Thoracic aorta (tissue), 2 donors: Measurements from ENCODE around the gene DCDC2C. TPM values are rescaled to one million over a fixed set of nuclear protein-coding genes. Genes with fewer than 3 reads are reported as not detected.

Experiments used
- ATAC-seq: fragments of 150-250 bp; one replicate; pipeline ENCODE4 v1.8.0; 2017; ENCODE audit warnings: low read depth; ENCODE audit not compliant: insufficient number of reproducible peaks, low FRiP score
- DNase-seq: peaks from one replicate; pipeline ENCODE4 v3.0.0-alpha.2; 2020; ENCODE audit warnings: low spot score
- H3K27ac ChIP-seq, 2 donors: fragments of 200-600 bp; sonication (generic); 1 replicate in 1 of 2; 2 replicates in 1 of 2; pipeline ENCODE4 v1.5.1; 2016; ENCODE audit warnings: mild to moderate bottlenecking in 2 of 2, moderate library complexity in 2 of 2
- H3K27me3 ChIP-seq: fragments of 200-600 bp; sonication (generic); replicated peaks from 2 replicates; pipeline ENCODE4 v1.6.0; 2016; ENCODE audit warnings: mild to moderate bottlenecking; ENCODE audit not compliant: insufficient read depth
- H3K36me3 ChIP-seq: fragments of 200-600 bp; sonication (generic); one replicate; pipeline ENCODE4 v1.5.1; 2016
- H3K4me1 ChIP-seq, 2 donors: fragments of 200-600 bp; sonication (generic); 1 replicate in 1 of 2; 2 replicates in 1 of 2; pipeline versions ENCODE4 v1.5.1 to v1.6.0; 2016; ENCODE audit warnings: low read depth in 2 of 2, mild to moderate bottlenecking in 1 of 2; ENCODE audit not compliant: control insufficient read depth in 1 of 2
- H3K4me3 ChIP-seq: fragments of 200-600 bp; sonication (generic); 2 replicates; pipeline ENCODE4 v1.5.1; 2016; ENCODE audit warnings: mild to moderate bottlenecking
- H3K9me3 ChIP-seq: fragments of 200-600 bp; sonication (generic); 2 replicates; pipeline ENCODE4 v1.5.1; 2016
- CTCF ChIP-seq: fragments of 200-600 bp; sonication (generic); IDR thresholded peaks from one replicate; pipeline ENCODE4 v1.5.1; 2019; ENCODE audit warnings: antibody characterized with exemption
- total RNA-seq, 2 donors: library from RNA; depleted of rRNA; stranded (reverse); fragments of >200 nt; gene quantifications; one replicate each; pipeline versions ENCODE4 v1.1.0 to v1.2.3, GENCODE V29; 2016

Gene DCDC2C
- total RNA-seq, 2 donors from 2014 or later: 6.6 to 13.1 TPM

GRCh38 chr2:3739313-3739712, 35.9 kb downstream of the DCDC2C start:
- Histone ChIP-seq H3K9me3 (no peaks in the 10 kb centered on the region), H3K36me3 (no peaks in the 10 kb centered on the region), H3K27me3 (no peaks in the 10 kb centered on the region), H3K27ac (no peak overlapping the region), H3K4me3 (no peak overlapping the region), H3K4me1 (no peaks in the 10 kb centered on the region)
- no peak for TF ChIP-seq CTCF
- ATAC-seq (no peak), DNase-seq (no peak)

GRCh38 chr2:3741396-3741795, 38.0 kb downstream of the DCDC2C start:
- DNase-seq: no peak
- Histone ChIP-seq H3K27me3 (no peaks in the 10 kb centered on the region), H3K27ac (no peak overlapping the region), H3K4me3 (no peak overlapping the region), H3K4me1 (no peaks in the 10 kb centered on the region), H3K9me3 (no peaks in the 10 kb centered on the region), H3K36me3 (no peaks in the 10 kb centered on the region)
- no peak for ATAC-seq
- TF ChIP-seq CTCF: no peak

- Histone ChIP-seq H3K4me1 (no peaks in the 10 kb centered on the region), H3K36me3 (no peaks in the 10 kb centered on the region), H3K27ac (no peak overlapping the region), H3K27me3 (no peaks in the 10 kb centered on the region), H3K9me3 (no peaks in the 10 kb centered on the region), H3K4me3 (no peak overlapping the region)
- no peak for DNase-seq
- no peak for TF ChIP-seq CTCF
- ATAC-seq: no peak
Measured at GRCh38 chr2:3741867-3742602, 38.7 kb downstream of the DCDC2C start.

GRCh38 chr2:3742743-3743508, 39.6 kb downstream of the DCDC2C start:
- Histone ChIP-seq H3K9me3 (no peaks in the 10 kb centered on the region), H3K27ac (no peak overlapping the region), H3K4me1 (no peaks in the 10 kb centered on the region), H3K4me3 (no peak overlapping the region), H3K36me3 (no peaks in the 10 kb centered on the region), H3K27me3 (no peaks in the 10 kb centered on the region)
- DNase-seq: no peak
- no peak for ATAC-seq
- TF ChIP-seq CTCF: no peak

DNA sequence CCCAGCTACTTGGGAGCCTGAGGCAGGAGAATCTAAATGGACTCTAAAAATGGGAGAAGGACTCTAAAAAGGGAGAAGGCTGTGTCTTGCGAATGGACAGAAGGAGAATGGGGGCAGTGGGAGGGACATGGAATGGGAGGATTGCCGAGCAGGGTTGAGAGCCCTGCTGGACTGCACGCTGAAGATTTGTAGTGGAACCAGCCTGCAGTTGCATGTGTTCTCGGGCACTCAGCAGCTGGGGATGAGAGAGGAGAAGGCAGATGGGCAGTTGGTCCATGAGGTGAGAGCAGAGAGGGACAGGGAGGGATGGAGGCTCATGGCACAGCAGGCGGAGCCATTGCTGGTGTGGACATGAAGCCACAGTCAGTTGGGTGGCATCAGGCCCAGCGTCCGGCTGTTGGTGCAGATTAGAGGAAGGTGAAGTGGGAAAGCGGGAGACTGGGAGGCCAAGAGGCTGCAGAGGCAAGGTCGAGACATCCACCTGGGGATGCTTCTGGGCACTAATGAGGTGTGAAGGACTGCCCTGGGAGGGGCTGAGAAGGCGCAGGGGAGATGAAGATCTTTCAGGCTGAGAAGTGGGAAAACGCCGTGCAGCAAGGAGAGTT, 40.7 kb downstream of the DCDC2C start:
- Histone ChIP-seq H3K27ac (no peak overlapping the region), H3K27me3 (no peaks in the 10 kb centered on the region), H3K4me1 (no peaks in the 10 kb centered on the region), H3K4me3 (no peak overlapping the region), H3K9me3 (no peaks in the 10 kb centered on the region), H3K36me3 (no peaks in the 10 kb centered on the region)
- TF ChIP-seq CTCF: no peak
- DNase-seq: no peak
- ATAC-seq: no peak
